AG08395 (cell line): ENCODE results near the gene SIPA1L2.

Experiments used
- DNase-seq: peaks from one replicate; pipeline ENCODE4 v3.0.0; 2012; ENCODE audit warnings: mixed read lengths, low spot score

The SIPA1L2 gene

DNA sequence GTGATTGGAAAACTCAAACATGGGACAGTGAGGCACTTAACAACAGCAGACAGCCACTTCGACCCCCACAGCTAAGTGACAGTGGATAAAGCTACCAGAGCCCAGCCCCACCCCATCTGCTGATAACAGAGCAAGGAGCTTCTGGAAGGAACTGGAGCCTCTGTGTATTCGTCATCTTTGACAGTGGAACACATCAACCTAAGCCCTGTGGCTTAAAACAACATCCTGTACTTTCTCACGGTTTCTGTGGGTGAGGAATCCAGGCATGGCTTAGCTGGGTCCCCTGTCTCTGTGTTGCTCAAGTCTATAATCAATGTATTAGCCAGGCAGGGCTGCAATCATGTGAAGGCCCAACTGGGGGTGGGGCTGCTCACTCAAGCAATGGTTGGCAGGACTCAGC lies 18.4 kb upstream of the SIPA1L2 start:
- no peak for DNase-seq

DNA sequence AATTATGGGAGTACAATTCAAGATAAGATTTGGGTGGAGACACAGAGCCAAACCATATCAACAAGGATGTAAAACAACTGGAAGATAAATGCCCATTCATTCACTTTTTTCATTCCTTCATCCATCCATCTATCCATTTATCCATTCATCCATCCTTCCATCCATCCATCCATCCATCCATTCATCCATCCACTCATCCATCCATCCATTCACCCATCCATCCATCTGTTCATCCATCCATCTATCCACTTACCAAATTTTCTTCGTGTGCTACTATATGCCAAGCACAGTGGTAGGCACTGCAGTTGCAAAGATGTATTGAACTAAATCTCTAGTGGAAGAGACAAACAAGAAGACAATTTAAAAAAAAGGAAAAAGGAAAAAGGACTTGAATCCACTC lies 14.3 kb upstream of the SIPA1L2 start:
- DNase-seq = no peak

GRCh38 chr1:232643251-232643650 lies 13.3 kb upstream of the SIPA1L2 start:
- DNase-seq = no peak

DNA sequence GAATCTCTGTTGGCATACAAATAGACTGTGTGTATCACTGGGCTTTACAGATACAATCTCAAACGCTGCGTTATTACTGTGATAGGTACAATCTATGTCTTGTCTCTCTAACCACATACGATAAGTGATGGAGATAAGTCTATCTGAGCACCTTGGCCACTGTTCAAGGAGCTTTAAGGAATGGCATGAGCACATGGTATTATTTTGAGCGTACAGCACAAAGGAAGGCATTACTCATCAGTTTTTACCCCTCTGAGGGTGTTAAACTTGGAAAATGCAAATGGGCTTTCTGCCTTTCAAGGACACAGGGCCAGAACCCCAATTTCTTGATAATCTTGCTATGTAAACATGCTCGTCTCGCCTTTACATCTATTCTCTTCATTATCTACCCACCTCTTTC lies 11.6 kb upstream of the SIPA1L2 start:
- no peak for DNase-seq

- DNase-seq = no peak
Observed at GRCh38 chr1:232636799-232637198, 6.9 kb upstream of the SIPA1L2 start.

DNA sequence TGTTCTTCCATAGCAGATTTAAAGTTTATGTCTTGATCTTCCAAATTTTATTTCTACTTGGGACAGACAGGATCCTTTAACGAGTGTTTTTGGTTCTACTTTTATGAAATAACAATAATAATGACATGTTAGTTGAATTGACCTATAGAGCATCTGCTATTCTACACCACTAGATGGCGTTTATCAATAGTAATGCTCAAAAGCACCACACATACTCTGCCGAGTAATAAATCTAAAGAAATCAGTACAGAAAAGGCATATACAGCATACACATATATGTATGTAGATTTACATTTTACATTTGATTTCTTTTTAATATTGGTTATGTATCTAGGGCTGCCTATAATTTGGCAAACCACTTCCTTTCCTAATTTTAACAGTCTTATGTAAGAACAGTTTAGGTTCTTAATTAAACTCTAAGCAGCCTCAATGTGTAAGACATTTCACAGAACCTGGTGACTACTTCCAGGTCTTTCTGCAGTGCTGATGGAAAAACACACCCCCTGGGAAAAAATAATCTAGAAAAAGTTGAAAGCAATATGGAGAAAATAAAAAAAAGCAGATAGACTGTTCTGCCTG lies 5.9 kb upstream of the SIPA1L2 start:
- DNase-seq = peak; percentile 54

DNA sequence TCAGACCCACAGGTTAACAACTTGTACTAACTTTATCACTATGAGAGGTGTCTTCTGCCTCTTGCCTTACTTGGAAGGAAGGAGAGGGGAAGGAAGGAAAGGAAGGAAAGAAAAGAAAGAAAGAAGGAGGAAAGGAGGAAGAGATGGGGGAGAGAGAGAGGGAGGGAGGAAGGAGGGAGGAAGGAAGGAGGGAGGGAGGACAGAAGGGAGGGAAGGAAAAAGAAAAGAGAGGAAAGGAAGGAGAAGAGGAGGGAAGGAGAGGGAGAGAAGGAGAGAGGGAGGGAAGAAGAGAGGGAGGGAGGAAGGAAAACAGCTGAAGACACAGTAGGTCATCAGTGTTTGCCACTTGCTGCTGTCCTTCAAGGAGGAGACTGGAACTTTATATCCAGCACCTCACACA lies 5.3 kb upstream of the SIPA1L2 start:
- DNase-seq = no peak

DNA sequence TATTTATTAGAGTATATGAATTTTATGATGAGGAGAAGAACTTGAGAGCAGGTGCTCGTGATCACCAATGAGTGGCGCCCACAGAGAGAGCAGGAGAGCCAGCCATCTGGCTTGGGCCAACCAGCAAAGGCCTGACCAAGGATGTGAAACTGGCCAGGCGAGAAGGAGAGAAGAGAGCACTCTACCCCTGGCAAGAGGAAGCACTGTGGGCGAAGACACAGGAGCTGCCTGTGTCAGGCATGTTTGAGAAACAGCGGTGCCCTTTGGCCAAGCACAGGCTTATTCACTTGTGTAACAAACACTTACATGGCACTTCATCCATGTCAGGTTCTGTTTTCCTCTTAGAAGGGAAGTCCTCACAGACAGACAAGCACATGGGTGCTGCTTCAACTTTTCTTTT lies 4.2 kb upstream of the SIPA1L2 start:
- no peak for DNase-seq

DNA sequence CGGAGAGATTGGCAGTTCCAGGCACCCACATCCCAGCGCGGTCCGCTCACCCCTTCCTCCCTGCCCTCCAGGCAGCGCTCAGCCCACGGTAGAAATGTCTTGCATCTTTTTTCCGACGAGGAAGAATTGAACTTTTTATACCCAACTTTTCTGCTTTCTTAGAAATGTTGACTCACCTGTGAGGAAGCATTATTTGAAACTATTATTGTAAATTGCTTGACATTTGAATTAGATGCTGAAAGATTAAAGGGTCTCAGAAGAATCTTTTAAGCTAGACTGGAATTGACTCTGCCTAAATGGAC lies 912 bp upstream of the SIPA1L2 start:
- no peak for DNase-seq

DNA sequence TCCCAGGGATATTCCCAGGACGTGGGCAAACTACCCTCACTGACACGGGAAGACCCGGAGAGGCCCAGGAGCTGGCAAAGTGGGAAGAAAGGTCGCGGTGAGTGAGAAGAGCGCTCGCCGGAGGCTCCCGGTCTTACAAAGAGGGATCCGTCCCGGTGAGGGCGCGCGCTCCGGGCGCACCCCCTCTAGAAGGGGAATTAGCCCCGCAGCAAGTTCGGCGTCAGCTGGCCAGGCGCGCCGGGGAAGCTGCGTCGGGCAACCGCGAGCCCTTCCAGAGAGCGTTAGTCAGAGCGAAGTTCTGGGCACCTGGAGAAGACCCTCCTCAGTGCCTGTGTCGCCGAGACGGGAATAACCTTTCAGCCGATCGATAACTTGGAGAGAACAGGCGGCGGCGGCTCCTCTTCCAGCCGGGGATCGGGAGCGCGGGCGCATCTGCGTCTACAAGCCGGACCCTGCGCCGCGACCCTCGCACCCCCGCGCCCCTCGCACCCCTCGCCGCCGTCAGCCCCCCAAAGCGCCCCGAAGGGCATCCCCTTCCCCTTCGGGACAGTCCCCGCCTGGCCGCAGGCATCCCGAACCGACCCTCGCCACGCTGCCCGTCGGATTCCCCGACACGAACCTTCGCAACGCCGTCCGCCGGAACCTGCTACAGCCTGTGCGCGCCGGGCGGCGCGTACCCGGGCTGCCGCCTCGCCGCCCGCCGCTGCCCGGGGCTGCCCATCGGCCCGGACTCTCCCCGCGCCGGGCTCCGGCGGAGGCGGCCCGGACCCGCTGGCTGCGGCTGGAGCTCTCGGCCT lies 485 bp downstream of the SIPA1L2 start:
- no peak for DNase-seq

DNA sequence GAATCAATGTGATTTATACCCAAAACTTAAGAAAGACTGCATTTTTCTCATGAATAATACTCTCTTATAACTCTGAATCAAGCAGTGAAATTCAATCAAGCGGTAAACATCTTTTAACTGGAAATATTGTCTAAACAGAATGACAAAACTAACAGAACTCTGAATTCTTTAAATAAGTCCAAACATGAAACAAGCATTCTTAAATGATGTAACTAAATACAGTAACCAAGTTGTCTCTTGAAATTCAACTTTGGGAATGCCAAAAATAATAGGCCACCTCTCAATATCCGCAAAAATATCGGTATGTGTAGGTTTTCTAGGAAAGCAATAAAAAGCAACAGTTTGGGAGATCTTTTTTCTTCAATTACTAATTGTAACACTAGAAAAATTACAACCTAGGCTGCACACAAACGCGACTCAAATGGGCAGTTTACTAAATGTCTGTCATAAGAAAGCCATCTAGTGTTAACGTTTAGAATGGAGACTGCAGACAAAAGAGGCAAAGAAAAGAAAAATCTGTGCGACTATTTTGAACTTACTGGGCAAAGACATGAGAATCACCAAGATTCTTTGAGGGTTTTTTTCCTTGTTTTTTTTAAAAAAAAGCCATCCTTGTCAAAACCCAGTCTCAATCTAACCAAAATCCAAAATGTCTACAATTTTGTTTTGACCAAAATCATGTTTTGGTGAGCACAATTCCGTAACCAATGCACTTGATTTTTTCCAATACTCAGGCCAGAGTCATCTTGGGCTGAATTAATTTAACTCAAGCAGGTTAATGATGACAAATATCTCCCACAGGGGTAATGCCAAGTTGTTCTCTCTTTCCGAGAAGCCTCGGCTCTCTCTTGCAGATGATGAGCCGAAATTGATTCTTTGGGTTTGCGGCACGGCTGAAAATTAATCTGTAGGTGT lies 1.3 kb downstream of the SIPA1L2 start:
- DNase-seq = peak; percentile 16

GRCh38 chr1:232627645-232628334 lies 2.1 kb downstream of the SIPA1L2 start:
- DNase-seq = no peak

DNA sequence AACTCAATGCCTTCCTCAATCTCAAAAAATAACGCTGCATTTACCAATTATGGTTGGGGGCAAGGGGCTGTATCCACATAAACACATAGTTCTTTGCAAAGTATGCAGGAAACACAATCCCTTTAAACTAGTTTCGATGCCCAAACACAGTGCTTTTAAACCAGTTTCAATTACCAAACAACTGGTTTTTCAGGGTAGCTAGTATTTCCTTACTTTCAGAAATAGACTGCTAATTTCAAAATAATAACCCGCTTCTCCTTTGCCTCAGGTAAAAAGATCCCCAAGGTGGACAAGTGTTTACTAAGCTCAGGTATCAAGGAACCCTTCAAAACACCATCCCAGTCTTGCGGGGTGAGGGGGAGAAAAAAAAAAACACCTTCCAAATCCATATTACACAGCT lies 2.8 kb downstream of the SIPA1L2 start:
- DNase-seq = no peak

DNA sequence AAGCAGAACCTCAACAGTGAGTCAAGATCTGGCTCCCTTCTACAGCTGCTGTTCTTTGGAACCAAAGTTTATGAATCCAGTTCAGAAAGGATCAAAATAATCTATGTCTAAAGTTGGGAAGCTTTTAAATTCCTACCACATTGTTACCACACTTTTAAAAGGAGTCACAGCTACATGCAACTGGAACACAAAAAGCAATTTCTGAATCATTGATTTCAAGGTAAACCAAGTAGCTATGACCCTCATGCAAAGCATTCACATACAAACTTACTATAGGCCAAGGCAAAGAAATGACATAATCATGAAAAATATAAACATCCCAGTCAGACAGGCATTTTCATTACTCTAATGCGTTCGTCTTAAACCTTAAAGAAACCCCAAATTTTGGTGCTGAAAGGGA lies 3.5 kb downstream of the SIPA1L2 start:
- DNase-seq = no peak

DNA sequence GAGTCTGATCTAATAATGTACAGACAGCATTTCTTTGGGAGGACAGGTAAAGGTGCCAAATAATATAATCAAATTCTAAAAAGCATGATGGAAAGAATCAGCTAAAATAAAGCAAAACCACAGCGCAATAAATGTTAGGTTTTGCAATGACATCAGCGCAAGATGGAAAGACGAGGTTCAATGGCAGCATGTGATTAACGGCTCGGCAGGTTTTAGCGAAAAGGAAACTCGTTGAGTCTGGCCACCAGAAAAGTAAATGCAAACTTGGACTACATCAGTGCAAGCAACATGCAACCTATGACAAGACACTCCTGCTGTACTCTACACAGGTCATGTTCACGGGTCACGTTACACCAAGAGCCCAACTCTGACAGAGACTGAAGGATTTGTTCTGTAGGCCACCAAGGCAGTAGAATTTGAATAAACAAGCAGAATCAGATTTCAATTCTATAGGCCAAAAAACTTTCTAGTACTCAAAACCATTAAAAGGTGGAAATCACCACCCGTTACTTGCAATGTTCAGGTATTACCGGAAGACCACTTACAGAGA lies 4.5 kb downstream of the SIPA1L2 start:
- no peak for DNase-seq

GRCh38 chr1:232624546-232625281 lies 5.2 kb downstream of the SIPA1L2 start:
- DNase-seq = no peak

DNA sequence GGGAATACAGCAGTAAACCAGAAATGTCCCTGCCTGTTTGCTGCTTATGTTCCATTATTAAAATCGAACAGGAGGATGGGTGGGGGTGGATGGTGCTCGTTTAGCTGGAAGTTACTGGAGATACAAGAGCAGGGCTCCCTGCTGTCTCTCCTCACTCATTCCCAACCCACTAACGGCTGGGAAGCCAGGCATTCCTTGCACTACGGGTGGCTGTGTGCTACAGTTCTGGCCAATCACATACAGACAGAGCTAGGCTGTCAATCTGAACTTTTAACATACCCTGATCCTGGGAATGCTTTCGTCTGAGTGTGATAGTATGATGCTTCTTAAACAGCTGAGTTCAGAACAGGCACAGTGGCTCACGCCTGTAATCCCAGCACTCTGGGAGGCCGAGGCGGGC lies 7.0 kb downstream of the SIPA1L2 start:
- DNase-seq = no peak

GRCh38 chr1:232622378-232622777 lies 7.6 kb downstream of the SIPA1L2 start:
- no peak for DNase-seq

GRCh38 chr1:232621050-232621449 lies 8.9 kb downstream of the SIPA1L2 start:
- DNase-seq = no peak

GRCh38 chr1:232620356-232620969 lies 9.5 kb downstream of the SIPA1L2 start:
- peak; percentile 32 for DNase-seq

DNA sequence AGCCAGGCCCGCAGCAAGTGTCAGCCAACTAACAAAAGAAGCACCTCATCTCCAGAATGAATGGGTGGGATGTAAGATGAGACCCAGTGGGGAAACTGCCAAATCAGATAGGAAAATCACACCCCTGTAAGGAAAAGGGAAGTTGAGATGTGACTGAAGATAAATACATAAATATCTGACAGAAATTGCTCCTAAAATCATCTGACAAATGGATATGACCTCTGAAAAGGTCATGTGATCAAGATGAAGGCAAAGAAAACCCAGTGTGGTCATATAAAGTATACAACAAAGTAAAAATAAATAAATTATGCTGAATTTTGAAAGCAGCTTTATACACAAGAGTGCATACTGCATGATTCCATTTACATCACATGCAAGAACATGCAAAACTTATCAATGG lies 12.7 kb downstream of the SIPA1L2 start:
- no peak for DNase-seq
